ENCODE measurements around the gene ADGRL3.
"Not testable (repeated sequence)": the region's sequence is repeated elsewhere in the genome, so short reads cannot be mapped to it uniquely, and the experiment has no call there.

ADGRL3 gene

GRCh38 chr4:61762722-61763627, 562.8 kb downstream of the ADGRL3 start:
- DNase-seq: no peak

GRCh38 chr4:61763682-61764081, 563.6 kb downstream of the ADGRL3 start:
- no peak for DNase-seq

GRCh38 chr4:61764090-61764489, 564.0 kb downstream of the ADGRL3 start:
- DNase-seq: not testable (repeated sequence)

GRCh38 chr4:61769444-61770167, 569.5 kb downstream of the ADGRL3 start:
- not testable (repeated sequence) for DNase-seq

- no peak for DNase-seq
Measured at GRCh38 chr4:61770456-61770855, 570.3 kb downstream of the ADGRL3 start.

- no peak for DNase-seq
Measured at GRCh38 chr4:61771056-61771455, 570.9 kb downstream of the ADGRL3 start.

GRCh38 chr4:61772126-61772525, 572.0 kb downstream of the ADGRL3 start:
- no peak for DNase-seq

- DNase-seq: no peak
Measured at GRCh38 chr4:61773655-61774245, 573.6 kb downstream of the ADGRL3 start.

GRCh38 chr4:61782133-61782532, 582.0 kb downstream of the ADGRL3 start:
- DNase-seq: no peak

- no peak for DNase-seq
Measured at GRCh38 chr4:61783050-61783449, 582.9 kb downstream of the ADGRL3 start.

GRCh38 chr4:61785761-61786160, 585.6 kb downstream of the ADGRL3 start:
- DNase-seq: no peak

GRCh38 chr4:61786211-61786610, 586.1 kb downstream of the ADGRL3 start:
- no peak for DNase-seq

GRCh38 chr4:61795998-61796397, 595.9 kb downstream of the ADGRL3 start:
- DNase-seq: no peak

- no peak for DNase-seq
Measured at GRCh38 chr4:61799794-61800193, 599.7 kb downstream of the ADGRL3 start.

GRCh38 chr4:61805227-61805626, 605.1 kb downstream of the ADGRL3 start:
- no peak for DNase-seq

GRCh38 chr4:61805979-61806378, 605.9 kb downstream of the ADGRL3 start:
- DNase-seq: no peak

- DNase-seq: no peak
Measured at GRCh38 chr4:61812171-61812570, 612.0 kb downstream of the ADGRL3 start.

GRCh38 chr4:61817071-61817470, 616.9 kb downstream of the ADGRL3 start:
- DNase-seq: no peak

GRCh38 chr4:61820136-61820535, 620.0 kb downstream of the ADGRL3 start:
- no peak for DNase-seq

- no peak for DNase-seq
Measured at GRCh38 chr4:61824454-61824853, 624.3 kb downstream of the ADGRL3 start.

- DNase-seq: no peak
Measured at GRCh38 chr4:61827907-61828391, 627.8 kb downstream of the ADGRL3 start.

- DNase-seq: no peak
Measured at GRCh38 chr4:61828960-61829359, 628.8 kb downstream of the ADGRL3 start.

GRCh38 chr4:61831987-61832386, 631.9 kb downstream of the ADGRL3 start:
- no peak for DNase-seq

GRCh38 chr4:61837395-61837794, 637.3 kb downstream of the ADGRL3 start:
- DNase-seq: no peak
